Activated naive CD8-positive, alpha-beta T cell treated with anti-CD3 and anti-CD28 coated beads for 36 hours (primary cell): ENCODE measurements around the gene PCLO. TPM values are rescaled to one million over a fixed set of nuclear protein-coding genes. Genes with fewer than 3 reads are reported as not detected.
"Not testable (repeated sequence)": the region's sequence is repeated elsewhere in the genome, so short reads cannot be mapped to it uniquely, and the experiment has no call there.

Source experiments
- DNase-seq: peaks from one replicate; pipeline ENCODE4 v3.0.0; 2021
- H3K27ac Mint-ChIP-seq: one replicate; pipeline ENCODE4 v1.8.0; 2022; ENCODE audit warnings: mild to moderate bottlenecking, moderate library complexity, mixed read lengths
- H3K27me3 Mint-ChIP-seq: one replicate; pipeline ENCODE4 v1.8.0; 2022; ENCODE audit warnings: mild to moderate bottlenecking, mixed read lengths
- H3K36me3 Mint-ChIP-seq: one replicate; pipeline ENCODE4 v1.8.0; 2021; ENCODE audit warnings: mild to moderate bottlenecking, mixed read lengths
- H3K4me1 Mint-ChIP-seq: one replicate; pipeline ENCODE4 v1.8.0; 2021; ENCODE audit warnings: mixed read lengths
- H3K4me3 Mint-ChIP-seq: one replicate; pipeline ENCODE4 v1.8.0; 2022; ENCODE audit warnings: mild to moderate bottlenecking, moderate library complexity, mixed read lengths
- H3K9me3 Mint-ChIP-seq: one replicate; pipeline ENCODE4 v1.8.0; 2022; ENCODE audit warnings: mixed read lengths
- total RNA-seq, 2 experiments: library from RNA; stranded (reverse); gene quantifications; one replicate each; pipeline ENCODE4 v1.2.3, GENCODE V29; 2021

PCLO gene
- total RNA-seq, 2 experiments from 2014 or later: not detected

DNA sequence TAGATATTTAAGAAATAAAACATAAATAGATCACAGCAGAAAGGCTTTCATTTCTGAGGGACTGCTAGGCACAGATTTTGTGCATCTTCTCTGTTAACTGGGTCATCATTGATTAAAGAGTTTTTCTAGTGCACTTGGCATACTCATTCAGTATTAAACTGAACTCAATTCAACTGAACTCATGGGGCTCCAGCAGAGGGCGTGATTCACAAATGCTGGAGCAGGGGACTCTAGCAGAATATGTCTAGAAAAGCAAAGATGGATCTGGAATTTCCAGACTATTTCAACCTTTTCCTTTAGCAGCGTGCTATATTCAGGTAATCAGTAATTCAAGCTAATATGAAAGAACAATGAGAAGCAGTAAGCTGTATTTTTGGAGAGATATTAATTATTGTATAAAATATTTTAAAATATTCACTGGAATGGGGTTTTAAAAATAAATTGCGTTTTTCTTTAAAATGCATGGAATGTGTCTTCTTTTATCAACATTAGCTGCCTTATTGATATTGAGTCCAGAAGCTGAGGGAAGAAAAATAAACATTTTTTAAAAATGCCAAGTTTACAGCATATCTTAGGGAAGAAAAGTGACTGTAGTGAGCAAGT lies 422.3 kb downstream of the PCLO start:
- peaks cover 4% of the 10 kb centered on the region for H3K27me3 Mint-ChIP-seq
- H3K27ac Mint-ChIP-seq: no peak overlapping the region
- H3K9me3 Mint-ChIP-seq: no peaks in the 10 kb centered on the region
- no peak overlapping the region for H3K4me3 Mint-ChIP-seq
- no peaks in the 10 kb centered on the region for H3K4me1 Mint-ChIP-seq
- H3K36me3 Mint-ChIP-seq: no peaks in the 10 kb centered on the region
- DNase-seq: peak; percentile 10

DNA sequence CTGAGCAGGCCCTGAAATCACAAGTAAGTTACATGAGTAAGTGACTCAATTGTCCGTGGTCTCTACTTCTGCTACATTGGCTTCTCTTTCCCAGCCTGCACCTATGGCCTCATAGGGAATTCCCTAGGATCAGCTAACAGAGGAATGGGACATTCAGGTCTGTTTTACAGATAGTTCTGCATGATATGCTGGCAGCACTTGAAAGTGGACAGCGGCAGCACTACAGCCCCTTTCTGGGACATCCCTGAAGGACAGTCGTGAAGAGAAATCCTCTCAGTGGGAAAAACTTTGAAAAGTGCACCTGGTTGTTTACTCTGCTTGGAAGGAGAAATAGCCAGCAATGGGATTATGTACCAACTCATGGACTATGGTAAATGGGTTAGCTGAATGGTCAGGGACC lies 426.1 kb downstream of the PCLO start:
- no peak for DNase-seq
- Mint-ChIP-seq H3K27me3 (no peaks in the 10 kb centered on the region), H3K9me3 (no peaks in the 10 kb centered on the region), H3K4me1 (no peaks in the 10 kb centered on the region), H3K36me3 (no peaks in the 10 kb centered on the region), H3K4me3 (no peak overlapping the region), H3K27ac (no peak overlapping the region)

DNA sequence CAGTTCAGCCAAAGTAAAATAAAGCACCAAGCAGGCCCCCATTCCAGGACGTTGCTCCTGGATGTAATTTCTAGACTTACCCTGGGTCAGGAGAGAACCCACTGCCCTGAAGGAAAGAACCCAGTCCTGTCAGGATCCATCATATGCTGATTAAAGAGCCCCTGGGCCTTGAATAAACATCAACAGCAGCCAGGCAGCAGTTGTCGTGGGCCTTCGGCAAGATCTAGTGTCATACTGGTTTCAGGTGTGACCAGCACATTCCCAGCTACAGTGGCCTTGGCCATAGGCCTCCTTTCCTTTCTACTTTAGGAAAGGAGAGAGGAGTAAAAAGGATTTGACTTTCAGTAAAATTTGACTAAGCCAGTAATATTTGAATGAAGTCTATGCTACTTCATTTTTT lies 430.0 kb downstream of the PCLO start:
- Mint-ChIP-seq H3K4me3 (no peak overlapping the region), H3K9me3 (no peaks in the 10 kb centered on the region), H3K27me3 (no peaks in the 10 kb centered on the region), H3K27ac (no peak overlapping the region), H3K36me3 (no peaks in the 10 kb centered on the region), H3K4me1 (no peaks in the 10 kb centered on the region)
- DNase-seq: no peak

DNA sequence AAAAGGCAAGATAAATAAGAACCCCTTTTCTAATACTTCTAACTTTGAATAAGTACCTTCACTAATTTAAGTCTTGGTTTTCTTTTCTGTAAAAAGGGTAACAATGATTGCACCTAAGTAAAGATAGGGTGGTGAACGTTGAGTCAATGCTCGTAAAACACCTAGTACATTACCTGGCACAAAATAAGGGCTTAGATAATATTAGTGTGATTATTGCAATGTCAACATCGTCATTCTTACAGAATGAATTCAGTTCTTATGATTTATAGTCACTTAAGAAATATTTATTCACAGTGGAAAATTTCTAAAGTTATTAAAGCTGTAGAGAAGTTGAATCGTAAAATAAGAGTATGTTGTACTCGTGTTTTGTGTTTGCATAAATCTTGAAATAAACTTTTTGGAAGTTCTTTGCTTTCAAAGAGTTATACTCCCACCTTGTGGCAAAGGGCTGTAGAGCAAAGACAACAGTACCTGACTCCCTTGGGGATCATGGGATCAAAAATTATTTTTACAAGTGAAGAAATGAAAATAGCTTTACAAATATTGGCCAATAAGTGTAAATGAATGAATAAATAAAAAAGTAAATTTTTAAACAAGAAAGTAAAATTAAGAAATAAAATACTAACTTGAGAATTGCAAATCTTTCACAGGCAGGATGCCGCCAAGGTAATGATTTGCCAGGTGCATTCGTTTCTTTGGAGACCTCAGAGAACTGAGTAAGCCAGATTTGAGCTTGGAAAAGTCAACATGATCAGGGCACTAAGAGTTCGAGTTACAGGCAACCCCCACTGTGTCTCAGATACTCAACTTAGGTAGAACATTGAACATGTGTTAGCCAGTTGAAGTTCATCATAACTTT lies 433.3 kb downstream of the PCLO start:
- Mint-ChIP-seq H3K4me3 (no peak overlapping the region), H3K4me1 (no peaks in the 10 kb centered on the region), H3K36me3 (no peaks in the 10 kb centered on the region), H3K27ac (no peak overlapping the region), H3K27me3 (no peaks in the 10 kb centered on the region), H3K9me3 (no peaks in the 10 kb centered on the region)
- DNase-seq: no peak

DNA sequence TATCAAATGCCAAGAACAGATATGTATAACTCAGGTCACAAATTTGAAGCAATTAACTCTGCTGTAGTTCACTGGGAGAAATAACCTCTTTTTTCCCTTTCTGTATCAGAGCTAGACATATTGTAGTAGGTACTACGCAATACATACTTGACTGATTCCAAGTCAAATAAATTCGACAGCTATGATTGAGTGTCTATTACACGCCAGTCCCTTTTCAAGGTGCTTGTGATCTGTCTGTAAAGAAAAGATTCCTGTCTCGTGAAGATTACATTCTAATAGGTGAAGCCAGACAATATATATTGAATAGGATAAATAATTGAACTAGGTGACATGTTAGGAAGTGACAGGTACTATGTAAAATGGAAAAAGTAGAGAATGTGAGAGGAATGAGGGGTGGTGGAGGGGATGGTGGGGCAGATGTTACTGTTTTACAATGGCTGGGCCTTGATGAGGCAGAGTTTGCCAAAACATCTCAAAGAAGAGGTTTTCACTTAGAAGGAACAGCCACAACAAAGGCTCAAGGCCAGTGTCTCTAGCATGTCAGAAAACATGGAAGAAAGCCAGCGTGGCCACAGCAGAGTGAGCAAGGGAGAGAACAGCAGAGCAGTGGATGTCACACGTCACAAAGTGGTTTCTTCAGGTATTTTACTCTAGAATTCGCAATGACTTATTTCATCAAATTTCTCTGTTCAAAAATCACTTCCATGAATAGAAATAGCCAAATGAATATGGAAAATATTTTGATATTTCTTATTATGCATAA lies 436.5 kb downstream of the PCLO start:
- Mint-ChIP-seq H3K4me1 (no peaks in the 10 kb centered on the region), H3K27ac (no peak overlapping the region), H3K4me3 (no peak overlapping the region), H3K36me3 (no peaks in the 10 kb centered on the region), H3K27me3 (no peaks in the 10 kb centered on the region), H3K9me3 (no peaks in the 10 kb centered on the region)
- DNase-seq: no peak

DNA sequence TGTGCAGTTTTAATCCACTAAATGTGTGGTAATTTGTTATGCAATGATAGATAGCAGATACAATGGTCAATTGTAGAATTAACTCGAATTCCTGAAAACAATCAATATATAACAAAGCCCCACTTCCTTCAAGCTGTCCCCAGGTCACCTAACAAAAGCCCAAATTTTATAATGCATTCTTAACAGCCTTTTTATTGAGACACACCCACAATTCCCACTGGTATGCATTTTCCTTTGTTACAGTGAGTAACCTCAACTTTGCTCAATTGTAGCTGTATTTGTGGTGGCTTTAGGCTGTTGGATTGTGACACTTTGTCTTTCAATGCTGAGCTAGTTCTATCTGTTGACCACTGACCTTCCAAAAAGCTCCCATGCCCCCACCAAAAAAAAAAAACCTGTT lies 439.3 kb downstream of the PCLO start:
- Mint-ChIP-seq H3K4me3 (no peak overlapping the region), H3K36me3 (no peaks in the 10 kb centered on the region), H3K27me3 (no peaks in the 10 kb centered on the region), H3K27ac (no peak overlapping the region), H3K9me3 (no peaks in the 10 kb centered on the region), H3K4me1 (no peaks in the 10 kb centered on the region)
- no peak for DNase-seq

DNA sequence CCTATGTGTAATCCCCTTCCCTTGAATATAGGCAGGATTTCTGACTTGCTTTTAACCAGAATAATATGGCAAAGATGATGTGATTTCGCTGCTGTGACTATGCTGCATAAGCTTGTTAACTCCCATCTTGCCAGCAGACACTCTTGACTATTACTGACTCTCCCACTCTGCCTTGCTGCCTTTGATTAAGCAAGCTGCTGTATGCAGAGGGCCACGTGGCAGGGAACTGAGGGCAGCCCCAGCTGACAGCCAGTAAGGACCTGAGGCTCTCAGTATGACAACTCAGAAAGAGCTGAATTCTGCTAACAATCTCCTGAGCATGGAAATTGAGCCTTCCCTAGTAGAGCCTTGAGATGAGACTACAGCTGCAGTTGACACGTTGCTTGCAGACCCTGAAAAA lies 439.7 kb downstream of the PCLO start:
- no peaks in the 10 kb centered on the region for H3K27me3 Mint-ChIP-seq
- H3K4me1 Mint-ChIP-seq: no peaks in the 10 kb centered on the region
- H3K4me3 Mint-ChIP-seq: no peak overlapping the region
- no peaks in the 10 kb centered on the region for H3K36me3 Mint-ChIP-seq
- no peak overlapping the region for H3K27ac Mint-ChIP-seq
- H3K9me3 Mint-ChIP-seq: no peaks in the 10 kb centered on the region
- no peak for DNase-seq

DNA sequence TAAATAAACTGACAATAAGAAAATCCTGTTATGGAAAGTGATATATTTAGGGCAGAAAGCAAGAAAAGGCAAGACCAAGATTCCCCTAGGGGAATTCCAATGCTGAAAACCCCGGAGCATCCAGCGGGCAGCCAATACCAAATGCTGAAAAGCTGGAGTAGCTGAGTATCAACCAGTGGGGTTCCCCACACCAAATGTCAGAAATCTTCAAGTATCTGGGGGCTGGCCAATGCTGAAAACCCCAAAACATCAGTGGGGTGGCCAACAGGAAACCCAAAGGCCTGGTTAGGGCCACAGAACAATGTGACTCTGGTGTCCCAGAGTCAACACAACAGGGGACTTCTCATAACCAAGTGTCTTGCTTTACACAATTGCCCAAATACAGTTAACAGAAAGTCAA lies 447.3 kb downstream of the PCLO start:
- Mint-ChIP-seq H3K36me3 (no peaks in the 10 kb centered on the region), H3K27me3 (no peaks in the 10 kb centered on the region), H3K9me3 (no peaks in the 10 kb centered on the region), H3K4me3 (no peak overlapping the region), H3K27ac (no peak overlapping the region), H3K4me1 (no peaks in the 10 kb centered on the region)
- no peak for DNase-seq

DNA sequence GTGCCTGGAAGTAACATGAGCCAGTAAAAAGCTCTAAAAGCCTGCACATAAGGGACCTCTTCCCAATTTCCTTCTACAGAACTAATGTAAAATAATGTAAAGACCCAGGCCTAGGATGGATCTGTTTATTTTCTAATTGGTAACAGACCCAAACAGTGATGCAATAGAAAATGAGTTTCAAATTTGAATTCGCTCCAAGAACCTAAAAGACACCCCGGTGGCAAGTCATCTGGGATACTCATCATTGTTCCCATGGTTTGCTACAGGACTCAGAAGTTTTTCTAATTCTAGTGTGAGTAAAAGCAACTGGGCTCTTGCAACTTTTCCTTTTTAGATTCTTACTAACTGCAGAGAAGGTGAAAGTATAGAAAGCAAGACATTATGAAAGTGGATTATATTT lies 447.8 kb downstream of the PCLO start:
- no peak for DNase-seq
- Mint-ChIP-seq H3K36me3 (no peaks in the 10 kb centered on the region), H3K4me1 (no peaks in the 10 kb centered on the region), H3K4me3 (no peak overlapping the region), H3K9me3 (no peaks in the 10 kb centered on the region), H3K27ac (no peak overlapping the region), H3K27me3 (no peaks in the 10 kb centered on the region)

DNA sequence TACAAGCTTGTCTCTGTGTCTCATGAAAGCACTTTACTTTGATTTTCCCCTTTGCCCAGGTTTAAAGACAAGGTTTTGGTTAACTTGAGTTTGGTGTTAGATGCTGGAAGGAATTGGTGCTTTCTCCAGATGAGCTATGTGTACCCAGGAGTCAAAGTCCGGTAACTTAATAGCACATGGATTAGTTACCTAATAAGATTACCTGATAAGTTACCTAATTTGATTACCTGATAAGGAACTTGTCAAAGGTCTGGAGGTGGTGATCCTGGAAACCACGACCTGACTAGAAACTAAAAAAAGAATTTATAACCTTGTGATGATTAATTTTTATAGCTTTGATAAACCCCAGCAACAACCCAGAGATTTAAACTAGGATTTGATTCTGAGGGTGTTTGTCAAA lies 449.2 kb downstream of the PCLO start:
- DNase-seq: no peak
- no peak overlapping the region for H3K4me3 Mint-ChIP-seq
- H3K36me3 Mint-ChIP-seq: no peaks in the 10 kb centered on the region
- H3K27ac Mint-ChIP-seq: no peak overlapping the region
- H3K27me3 Mint-ChIP-seq: no peaks in the 10 kb centered on the region
- no peaks in the 10 kb centered on the region for H3K9me3 Mint-ChIP-seq
- no peaks in the 10 kb centered on the region for H3K4me1 Mint-ChIP-seq

DNA sequence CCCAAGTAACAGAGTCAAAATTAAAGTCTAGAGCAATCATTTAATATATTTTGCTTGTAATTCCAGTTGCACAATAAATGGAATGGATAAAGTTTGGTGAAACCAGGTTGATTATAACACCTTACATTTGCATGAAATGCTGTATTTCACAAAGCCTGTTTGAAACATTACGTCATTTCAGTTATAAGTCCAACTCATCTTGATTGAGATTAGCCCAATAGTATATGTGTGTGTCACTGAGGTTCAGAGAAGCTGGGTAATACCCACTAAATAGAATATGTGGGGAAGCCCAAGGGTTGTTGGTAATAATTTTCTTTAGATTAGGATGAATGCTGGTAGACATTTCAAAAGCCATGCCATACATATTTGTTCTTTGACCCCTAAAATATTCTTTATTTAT lies 456.3 kb downstream of the PCLO start:
- H3K4me1 Mint-ChIP-seq, H3K27ac Mint-ChIP-seq, H3K27me3 Mint-ChIP-seq, H3K4me3 Mint-ChIP-seq, H3K36me3 Mint-ChIP-seq, DNase-seq, H3K9me3 Mint-ChIP-seq: not testable (repeated sequence)

DNA sequence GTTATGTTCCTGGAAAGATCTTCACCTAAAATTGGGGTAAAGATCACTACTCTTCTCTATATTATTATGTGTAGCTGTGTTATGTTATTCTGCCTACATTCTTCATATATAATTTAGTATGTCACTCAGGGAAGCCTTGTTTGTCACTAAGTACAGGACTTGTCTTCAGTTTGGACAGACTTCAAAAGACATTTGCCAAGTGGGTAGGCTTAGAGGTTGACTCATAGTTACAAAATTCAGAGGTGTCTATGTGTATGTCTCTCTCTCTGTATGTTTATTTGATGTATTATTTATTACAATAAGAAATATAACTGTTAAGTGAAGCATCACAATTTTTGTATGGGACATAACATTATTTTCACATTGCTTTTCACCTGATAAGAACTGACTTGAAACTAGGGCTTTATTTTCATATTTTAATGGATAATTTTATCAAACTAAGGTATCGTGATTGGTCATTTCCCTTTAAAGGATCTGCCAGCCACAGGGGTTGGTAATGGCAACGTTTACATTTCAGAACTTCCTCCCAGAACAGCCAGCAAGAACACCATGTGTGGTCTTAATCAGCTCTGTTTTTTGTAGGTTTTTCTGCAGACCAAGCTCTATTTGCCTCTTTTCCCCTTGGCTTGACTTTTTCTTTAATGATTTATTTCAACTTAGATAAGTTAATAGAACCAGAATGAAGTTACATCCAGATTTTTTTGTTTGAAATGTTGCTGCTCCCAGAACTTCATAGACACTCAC lies 457.0 kb downstream of the PCLO start:
- no peaks in the 10 kb centered on the region for H3K4me1 Mint-ChIP-seq
- DNase-seq: no peak
- H3K27me3 Mint-ChIP-seq: no peaks in the 10 kb centered on the region
- no peak overlapping the region for H3K27ac Mint-ChIP-seq
- H3K4me3 Mint-ChIP-seq: no peak overlapping the region
- H3K9me3 Mint-ChIP-seq: no peaks in the 10 kb centered on the region
- no peaks in the 10 kb centered on the region for H3K36me3 Mint-ChIP-seq

DNA sequence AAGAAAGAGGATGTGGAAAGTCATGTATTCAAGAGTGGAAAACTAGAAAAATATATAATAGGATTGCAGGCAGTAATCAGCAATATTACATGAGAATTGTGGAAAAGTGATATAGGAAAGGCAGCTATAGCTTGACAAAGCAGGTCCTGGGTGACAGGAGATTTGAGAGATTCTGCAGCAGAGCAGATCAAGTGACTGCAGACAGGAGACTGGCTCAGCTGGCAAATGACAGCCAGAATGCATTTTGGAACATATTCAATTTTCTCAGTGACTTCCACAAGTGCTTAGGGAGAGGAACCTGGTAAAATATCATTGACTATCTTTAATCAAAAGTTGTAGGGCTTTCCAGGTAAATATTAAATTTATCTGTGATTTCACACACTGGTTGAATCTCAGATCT lies 458.6 kb downstream of the PCLO start:
- no peak overlapping the region for H3K27ac Mint-ChIP-seq
- H3K4me3 Mint-ChIP-seq: no peak overlapping the region
- no peaks in the 10 kb centered on the region for H3K9me3 Mint-ChIP-seq
- DNase-seq: no peak
- no peaks in the 10 kb centered on the region for H3K27me3 Mint-ChIP-seq
- H3K36me3 Mint-ChIP-seq: no peaks in the 10 kb centered on the region
- no peaks in the 10 kb centered on the region for H3K4me1 Mint-ChIP-seq
